ENCODE results near the gene PLCB1. TPM values are rescaled to one million over a fixed set of nuclear protein-coding genes. Genes with fewer than 3 reads are reported as not detected.

PLCB1 gene
- total and polyA plus RNA-seq, 10 of the 15 experiments (the other 5 are each of a cell fraction or from before 2014, with no cell fraction given), result 0.05 to 5.3 (median 0.17) TPM; not detected in 1

DNA sequence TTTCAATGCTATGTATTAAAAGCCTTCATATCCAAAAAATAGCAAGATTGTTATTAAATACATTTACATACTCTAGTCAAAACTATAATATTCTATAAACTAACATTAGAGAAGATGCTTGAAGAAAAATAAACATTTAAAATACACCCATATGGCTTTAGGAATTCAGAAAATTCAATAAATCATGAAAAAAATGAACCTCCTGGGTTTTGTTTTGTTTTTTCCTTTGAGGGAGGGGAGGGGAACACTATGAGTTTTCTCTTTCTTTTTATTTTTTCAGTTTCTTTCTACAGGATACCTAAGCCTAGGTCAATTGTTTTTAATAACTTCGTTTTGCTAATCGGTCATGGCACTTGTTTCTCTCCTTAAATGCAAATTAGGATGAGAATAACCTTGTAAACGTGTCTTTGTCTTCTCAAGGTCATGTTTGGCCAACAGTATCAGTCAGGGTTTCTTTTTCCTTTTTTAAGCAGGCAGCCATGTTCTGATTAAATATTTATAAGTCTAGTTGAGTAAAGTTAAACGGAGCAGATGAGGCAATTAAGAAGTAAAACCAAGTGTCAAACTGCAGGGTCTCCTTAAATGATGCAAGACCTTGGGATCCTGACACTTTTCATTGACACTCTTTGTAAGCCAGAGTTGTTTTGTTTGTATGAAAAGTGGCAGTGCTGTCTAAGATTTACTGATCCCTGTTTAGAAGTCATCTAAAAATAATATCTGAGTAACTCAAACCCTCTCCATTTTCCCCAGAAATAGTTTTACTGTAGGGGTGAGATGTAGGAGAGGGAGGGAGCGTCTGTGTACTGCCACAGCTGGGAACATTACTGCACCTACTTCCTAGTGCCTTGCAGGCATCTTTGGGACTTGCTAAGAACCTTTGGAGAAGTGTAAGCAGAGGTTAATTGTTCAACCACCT is 392.3 kb downstream of the PLCB1 start:
- no peak for DNase-seq (ENCODE audit: low read depth, low spot score)
- no peak overlapping the region for H3K27ac ChIP-seq (ENCODE audit: control insufficient read depth, insufficient read depth)
- no peaks in the 10 kb centered on the region for H3K9me3 ChIP-seq (replicated peaks; ENCODE audit: control insufficient read depth, insufficient read depth, low read length)
- POLR2A ChIA-PET, result no interaction called here
- ATAC-seq, result no peak
- no peaks in the 10 kb centered on the region for H4K20me1 ChIP-seq (ENCODE audit: control insufficient read depth, insufficient read depth)
- in situ Hi-C loops (cut with MboI), result no loop called here
- WGBS (ENCODE audit: insufficient coverage, insufficient replicate concordance, low lambda C conversion rate, missing lambda C conversion rate), result 1% methylated on average over 5 of the region's 5 CpGs
- no peaks in the 10 kb centered on the region for H3K36me3 ChIP-seq (ENCODE audit: control insufficient read depth in 2 of 2, insufficient read depth in 2 of 2, low read length in 1 of 2)
- no peaks in the 10 kb centered on the region for H3K27me3 ChIP-seq (replicated peaks in 1 of 2; ENCODE audit: control insufficient read depth in 2 of 2, insufficient read depth in 2 of 2, low read length in 1 of 2)
- RAD21 ChIA-PET (ENCODE audit: unreplicated experiment), result no interaction called here
- no peaks in the 10 kb centered on the region for H3K79me2 ChIP-seq (ENCODE audit: control insufficient read depth, insufficient read depth, low read length)
- no peak overlapping the region for H3K4me3 ChIP-seq
- CTCF ChIA-PET, result interaction anchor here (1.2 kb wide), 1 partner anchor 9 kb away, joined by 4 read pairs; no protein-coding TSS in a partner anchor
- no peak for FAIRE-seq
- SMC1A ChIA-PET (ENCODE audit: uncharacterized antibody, unreplicated experiment), result interaction anchor here (1.6 kb wide), 1 partner anchor 588 kb away, joined by 3 read pairs; no protein-coding TSS in a partner anchor
- TF ChIP-seq RFX5 (IDR thresholded peaks at IDR 0.05; ENCODE audit: low read depth, low read length) (no peak), NFXL1 (IDR thresholded peaks at IDR 0.05; ENCODE audit: borderline replicate concordance) (no peak), NRF1 (conservative IDR thresholded peaks at IDR 0.05; ENCODE audit: low read depth, low read length) (no peak), CBX5 (IDR thresholded peaks at IDR 0.05; ENCODE audit: low read depth) (no peak), SREBF1 (IDR thresholded peaks at IDR 0.05; ENCODE audit: low read length) (no peak), NFYB (IDR thresholded peaks at IDR 0.05; ENCODE audit: insufficient read depth, low read depth, low read length) (no peak), TCF12 (IDR thresholded peaks at IDR 0.05; ENCODE audit: low read depth, low read length) (no peak), TBL1XR1 (IDR thresholded peaks at IDR 0.05; ENCODE audit: low read depth, low read length) (no peak), SIN3A (IDR thresholded peaks at IDR 0.05; ENCODE audit: low read depth, low read length) (no peak), BRCA1 (IDR thresholded peaks at IDR 0.05; ENCODE audit: low read depth, low read length) (no peak), MYC (IDR thresholded peaks at IDR 0.05; ENCODE audit: insufficient read depth, insufficient read length, insufficient replicate concordance, low read length, severe bottlenecking) (no peak)
- TF ChIP-seq, protein P1, sequence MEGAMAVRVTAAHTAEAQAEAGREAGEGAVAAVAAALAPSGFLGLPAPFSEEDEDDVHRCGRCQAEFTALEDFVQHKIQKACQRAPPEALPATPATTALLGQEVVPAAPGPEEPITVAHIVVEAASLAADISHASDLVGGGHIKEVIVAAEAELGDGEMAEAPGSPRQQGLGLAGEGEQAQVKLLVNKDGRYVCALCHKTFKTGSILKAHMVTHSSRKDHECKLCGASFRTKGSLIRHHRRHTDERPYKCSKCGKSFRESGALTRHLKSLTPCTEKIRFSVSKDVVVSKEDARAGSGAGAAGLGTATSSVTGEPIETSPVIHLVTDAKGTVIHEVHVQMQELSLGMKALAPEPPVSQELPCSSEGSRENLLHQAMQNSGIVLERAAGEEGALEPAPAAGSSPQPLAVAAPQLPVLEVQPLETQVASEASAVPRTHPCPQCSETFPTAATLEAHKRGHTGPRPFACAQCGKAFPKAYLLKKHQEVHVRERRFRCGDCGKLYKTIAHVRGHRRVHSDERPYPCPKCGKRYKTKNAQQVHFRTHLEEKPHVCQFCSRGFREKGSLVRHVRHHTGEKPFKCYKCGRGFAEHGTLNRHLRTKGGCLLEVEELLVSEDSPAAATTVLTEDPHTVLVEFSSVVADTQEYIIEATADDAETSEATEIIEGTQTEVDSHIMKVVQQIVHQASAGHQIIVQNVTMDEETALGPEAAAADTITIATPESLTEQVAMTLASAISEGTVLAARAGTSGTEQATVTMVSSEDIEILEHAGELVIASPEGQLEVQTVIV (IDR thresholded peaks at IDR 0.05; ENCODE audit: borderline replicate concordance, partially characterized antibody), result no peak
- TF ChIP-seq, protein P2, sequence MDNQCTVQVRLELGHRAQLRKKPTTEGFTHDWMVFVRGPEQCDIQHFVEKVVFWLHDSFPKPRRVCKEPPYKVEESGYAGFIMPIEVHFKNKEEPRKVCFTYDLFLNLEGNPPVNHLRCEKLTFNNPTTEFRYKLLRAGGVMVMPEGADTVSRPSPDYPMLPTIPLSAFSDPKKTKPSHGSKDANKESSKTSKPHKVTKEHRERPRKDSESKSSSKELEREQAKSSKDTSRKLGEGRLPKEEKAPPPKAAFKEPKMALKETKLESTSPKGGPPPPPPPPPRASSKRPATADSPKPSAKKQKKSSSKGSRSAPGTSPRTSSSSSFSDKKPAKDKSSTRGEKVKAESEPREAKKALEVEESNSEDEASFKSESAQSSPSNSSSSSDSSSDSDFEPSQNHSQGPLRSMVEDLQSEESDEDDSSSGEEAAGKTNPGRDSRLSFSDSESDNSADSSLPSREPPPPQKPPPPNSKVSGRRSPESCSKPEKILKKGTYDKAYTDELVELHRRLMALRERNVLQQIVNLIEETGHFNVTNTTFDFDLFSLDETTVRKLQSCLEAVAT (IDR thresholded peaks at IDR 0.05), result no peak
- TF ChIP-seq, protein P3, sequence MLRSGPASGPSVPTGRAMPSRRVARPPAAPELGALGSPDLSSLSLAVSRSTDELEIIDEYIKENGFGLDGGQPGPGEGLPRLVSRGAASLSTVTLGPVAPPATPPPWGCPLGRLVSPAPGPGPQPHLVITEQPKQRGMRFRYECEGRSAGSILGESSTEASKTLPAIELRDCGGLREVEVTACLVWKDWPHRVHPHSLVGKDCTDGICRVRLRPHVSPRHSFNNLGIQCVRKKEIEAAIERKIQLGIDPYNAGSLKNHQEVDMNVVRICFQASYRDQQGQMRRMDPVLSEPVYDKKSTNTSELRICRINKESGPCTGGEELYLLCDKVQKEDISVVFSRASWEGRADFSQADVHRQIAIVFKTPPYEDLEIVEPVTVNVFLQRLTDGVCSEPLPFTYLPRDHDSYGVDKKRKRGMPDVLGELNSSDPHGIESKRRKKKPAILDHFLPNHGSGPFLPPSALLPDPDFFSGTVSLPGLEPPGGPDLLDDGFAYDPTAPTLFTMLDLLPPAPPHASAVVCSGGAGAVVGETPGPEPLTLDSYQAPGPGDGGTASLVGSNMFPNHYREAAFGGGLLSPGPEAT (IDR thresholded peaks at IDR 0.05; ENCODE audit: low read depth), result no peak
- no TSS peak for BruUV-seq (replicated peaks)
- no peak overlapping the region for H3K4me2 ChIP-seq (ENCODE audit: control insufficient read depth, insufficient read depth)
- no peak overlapping the region for H3K9ac ChIP-seq (ENCODE audit: control insufficient read depth, insufficient read depth, low read length)
- intact Hi-C loops (cut with micrococcal nuclease; ENCODE audit: unreplicated experiment), result no loop called here
- H2AFZ ChIP-seq (ENCODE audit: control insufficient read depth, low read depth, low read length), result no peak overlapping the region
- H3K4me1 ChIP-seq (ENCODE audit: control insufficient read depth, insufficient read depth, low read length), result no peaks in the 10 kb centered on the region
